PC-3 (cell line): ENCODE measurements around the gene IER3IP1. TPM values are rescaled to one million over a fixed set of nuclear protein-coding genes. Genes with fewer than 3 reads are reported as not detected.

Experiments used
- ATAC-seq: fragments of 200-7000 bp; cut with Tn5 transposase; 2 replicates; pipeline ENCODE4 v1.9.1; 2020; ENCODE audit warnings: mild to moderate bottlenecking, moderate library complexity
- BruUV-seq: library from RNA; stranded (reverse); fragments of 400-500 nt; replicated peaks from 2 replicates; lab custom pipeline; 2021; lab: Mats Ljungman, UMichigan
- CTCF ChIA-PET: fragments of 300-600 bp; sonication (Branson Sonifier 250); formaldehyde crosslinking; loops from one replicate; lab custom pipeline; 2022; ENCODE audit warnings: antibody characterized with exemption; lab: Charles Lee
- POLR2A ChIA-PET: fragments of 300-600 bp; sonication (Branson Sonifier 250); formaldehyde crosslinking; loops from one replicate; lab custom pipeline; 2022; ENCODE audit warnings: antibody characterized with exemption; ENCODE audit not compliant: unreplicated experiment; lab: Charles Lee
- DNase-seq: peaks from one replicate; pipeline ENCODE4 v3.0.0-alpha.2; 2015
- H2AFZ ChIP-seq: fragments of 300-600 bp; sonication (generic); 2 replicates; pipeline ENCODE4 v1.6.0; 2016; ENCODE audit warnings: antibody characterized with exemption, low read length
- H3F3A ChIP-seq: fragments of 300-600 bp; sonication (generic); one replicate; pipeline ENCODE4 v1.6.0; 2017; ENCODE audit warnings: antibody characterized with exemption, low read length, control low read depth, mild to moderate bottlenecking; ENCODE audit not compliant: unreplicated experiment
- H3K27ac ChIP-seq: fragments of 300-600 bp; sonication (generic); 2 replicates; pipeline ENCODE4 v1.5.1; 2016; ENCODE audit warnings: mild to moderate bottlenecking, low read length
- H3K27me3 ChIP-seq: fragments of 300-600 bp; sonication (generic); 2 replicates; pipeline ENCODE4 v1.6.1; 2016; ENCODE audit warnings: low read length, mixed read lengths
- H3K36me3 ChIP-seq: fragments of 300-600 bp; sonication (generic); 2 replicates; pipeline ENCODE4 v1.6.1; 2016; ENCODE audit warnings: low read depth, mixed run types, low read length, mixed read lengths
- H3K4me1 ChIP-seq: fragments of 300-600 bp; sonication (generic); 2 replicates; pipeline ENCODE4 v1.5.1; 2016; ENCODE audit warnings: low read length; ENCODE audit not compliant: insufficient read depth
- H3K4me2 ChIP-seq: fragments of 300-600 bp; sonication (generic); 2 replicates; pipeline ENCODE4 v1.6.0; 2016; ENCODE audit warnings: low read length
- H3K4me3 ChIP-seq: fragments of 300-600 bp; sonication (generic); 2 replicates; pipeline ENCODE4 v1.5.1; 2016; ENCODE audit warnings: mild to moderate bottlenecking, low read length, mixed read lengths
- H3K79me2 ChIP-seq: fragments of 300-600 bp; sonication (generic); 2 replicates; pipeline ENCODE4 v1.6.1; 2017; ENCODE audit warnings: low read length, mixed read lengths
- H3K9ac ChIP-seq: fragments of 300-600 bp; sonication (generic); 2 replicates; pipeline ENCODE4 v1.6.0; 2016; ENCODE audit warnings: mild to moderate bottlenecking, low read length
- H3K9me2 ChIP-seq: fragments of 300-600 bp; sonication (generic); replicated peaks from 2 replicates; pipeline ENCODE4 v1.6.1; 2016; ENCODE audit warnings: mixed run types, low read length, mixed read lengths
- H3K9me3 ChIP-seq: fragments of 300-600 bp; sonication (generic); 2 replicates; pipeline ENCODE4 v1.6.1; 2016; ENCODE audit warnings: low read length, mixed read lengths
- H4K20me1 ChIP-seq: fragments of 300-600 bp; sonication (generic); 2 replicates; pipeline ENCODE4 v1.6.1; 2016; ENCODE audit warnings: low read length, mixed read lengths
- EZH2 ChIP-seq: fragments of 300-600 bp; sonication (generic); IDR thresholded peaks from one replicate; pipeline ENCODE4 v1.6.1; 2017; ENCODE audit warnings: antibody characterized with exemption, mild to moderate bottlenecking, low read length; ENCODE audit not compliant: unreplicated experiment
- EZH2phosphoT487 ChIP-seq: fragments of 300-600 bp; sonication (generic); IDR thresholded peaks from 2 replicates; pipeline ENCODE4 v1.6.1; 2018; ENCODE audit warnings: mild to moderate bottlenecking, antibody characterized with exemption, low read length, borderline replicate concordance
- intact Hi-C: fragments of 100-400 bp; cut with micrococcal nuclease; formaldehyde crosslinking; loops from 2 replicates; pipeline ENCODE4 v1.9.0; 2023
- total RNA-seq: library from RNA; depleted of rRNA; stranded (reverse); fragments of >200 nt; gene quantifications from 2 replicates; pipeline ENCODE4 v1.2.3, GENCODE V29; 2014
- TF ChIP-seq, protein P1 (sequence below): fragments of 300-600 bp; sonication (generic); conservative IDR thresholded peaks from 2 replicates; pipeline ENCODE4 v1.5.1; 2017; ENCODE audit warnings: antibody characterized with exemption, low read depth, mild to moderate bottlenecking, low read length

IER3IP1 gene
- total RNA-seq, 1 experiment from 2014 or later = 23.2 TPM

DNA sequence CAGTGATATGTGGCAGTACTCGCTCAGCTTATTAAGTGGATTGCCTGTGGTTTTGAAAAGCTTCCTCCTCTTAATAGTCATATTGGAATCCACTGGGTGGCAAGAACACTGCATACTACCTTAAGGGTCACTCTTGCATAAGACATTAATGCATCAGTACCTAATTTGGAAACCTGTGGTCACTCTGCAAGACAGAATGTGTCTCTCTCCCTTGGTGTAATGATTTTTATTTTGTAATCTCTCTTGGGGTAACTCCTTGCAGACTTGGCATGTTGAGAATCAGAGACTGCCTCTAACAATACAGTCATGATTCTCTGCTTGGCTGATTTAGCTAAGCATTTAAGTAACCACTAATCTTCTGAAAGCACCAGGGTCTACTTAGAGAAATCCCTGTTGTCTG, 33.0 kb upstream of the IER3IP1 start:
- Histone ChIP-seq H3K9me3 (no peaks in the 10 kb centered on the region), H3K4me3 (no peak overlapping the region), H3F3A (no peaks in the 10 kb centered on the region), H3K79me2 (no peaks in the 10 kb centered on the region), H2AFZ (no peak overlapping the region), H3K36me3 (no peaks in the 10 kb centered on the region), H3K4me2 (no peak overlapping the region), H3K9ac (no peak overlapping the region), H4K20me1 (no peaks in the 10 kb centered on the region), H3K27ac (no peak overlapping the region), H3K9me2 (no peaks in the 10 kb centered on the region), H3K4me1 (no peaks in the 10 kb centered on the region), H3K27me3 (peaks cover 39% of the 10 kb centered on the region)
- no TSS peak for BruUV-seq
- CTCF ChIA-PET = interaction anchor here (0.5 kb wide), 1 partner anchor 90 kb away, joined by 6 read pairs; no protein-coding TSS in a partner anchor
- ATAC-seq (no peak), DNase-seq (no peak)
- intact Hi-C loops = no loop called here
- POLR2A ChIA-PET = no interaction called here
- no peak for TF ChIP-seq EZH2phosphoT487
- no peak for TF ChIP-seq EZH2
- TF ChIP-seq, protein P1, sequence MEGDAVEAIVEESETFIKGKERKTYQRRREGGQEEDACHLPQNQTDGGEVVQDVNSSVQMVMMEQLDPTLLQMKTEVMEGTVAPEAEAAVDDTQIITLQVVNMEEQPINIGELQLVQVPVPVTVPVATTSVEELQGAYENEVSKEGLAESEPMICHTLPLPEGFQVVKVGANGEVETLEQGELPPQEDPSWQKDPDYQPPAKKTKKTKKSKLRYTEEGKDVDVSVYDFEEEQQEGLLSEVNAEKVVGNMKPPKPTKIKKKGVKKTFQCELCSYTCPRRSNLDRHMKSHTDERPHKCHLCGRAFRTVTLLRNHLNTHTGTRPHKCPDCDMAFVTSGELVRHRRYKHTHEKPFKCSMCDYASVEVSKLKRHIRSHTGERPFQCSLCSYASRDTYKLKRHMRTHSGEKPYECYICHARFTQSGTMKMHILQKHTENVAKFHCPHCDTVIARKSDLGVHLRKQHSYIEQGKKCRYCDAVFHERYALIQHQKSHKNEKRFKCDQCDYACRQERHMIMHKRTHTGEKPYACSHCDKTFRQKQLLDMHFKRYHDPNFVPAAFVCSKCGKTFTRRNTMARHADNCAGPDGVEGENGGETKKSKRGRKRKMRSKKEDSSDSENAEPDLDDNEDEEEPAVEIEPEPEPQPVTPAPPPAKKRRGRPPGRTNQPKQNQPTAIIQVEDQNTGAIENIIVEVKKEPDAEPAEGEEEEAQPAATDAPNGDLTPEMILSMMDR = no peak

DNA sequence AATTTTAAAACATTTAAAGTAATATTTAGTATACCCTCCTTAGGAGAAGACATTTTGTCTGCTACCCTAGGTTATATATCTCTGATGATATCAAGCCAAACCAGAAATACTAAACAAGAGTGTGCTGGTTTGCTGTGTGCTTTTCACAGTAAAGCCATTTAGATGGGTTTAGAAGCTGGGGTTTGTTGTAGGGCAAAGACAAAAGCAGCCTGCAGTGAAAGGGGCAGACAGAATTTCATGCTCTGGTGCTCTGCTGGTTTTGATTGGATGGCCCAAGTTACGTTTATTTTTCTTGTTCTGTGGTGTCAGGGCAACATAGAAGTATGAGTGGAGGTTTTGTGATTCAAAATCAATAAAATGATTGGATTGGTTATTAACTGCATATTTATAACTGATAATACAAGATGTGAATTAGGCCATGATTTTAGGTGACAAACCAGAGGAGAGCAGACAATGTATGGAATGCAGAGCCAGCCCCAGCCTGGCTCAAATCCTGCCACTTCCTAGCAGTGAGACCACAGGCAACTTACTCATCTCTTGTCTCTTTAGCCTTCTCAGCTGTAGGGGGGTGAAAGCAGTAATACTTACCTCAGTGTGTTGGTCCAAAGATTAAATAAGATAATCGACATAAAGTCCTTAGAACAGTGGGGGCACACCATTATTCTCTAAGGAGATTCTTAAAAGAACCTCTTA, 30.9 kb upstream of the IER3IP1 start:
- no peaks in the 10 kb centered on the region for H3F3A ChIP-seq
- no peak for ATAC-seq

More for the DNA sequence above, 30.9 kb upstream of the IER3IP1 start:
- Histone ChIP-seq H2AFZ (no peak overlapping the region), H3K9ac (no peak overlapping the region), H3K27ac (no peak overlapping the region), H3K4me2 (no peak overlapping the region), H3K36me3 (no peaks in the 10 kb centered on the region), H3K9me3 (no peaks in the 10 kb centered on the region), H3K79me2 (no peaks in the 10 kb centered on the region), H3K27me3 (peaks cover 30% of the 10 kb centered on the region), H3K9me2 (no peaks in the 10 kb centered on the region), H3K4me1 (no peaks in the 10 kb centered on the region), H3K4me3 (no peak overlapping the region), H4K20me1 (no peaks in the 10 kb centered on the region)
- CTCF ChIA-PET = no interaction called here
- no TSS peak for BruUV-seq
- TF ChIP-seq EZH2phosphoT487 (no peak), EZH2 (no peak)
- TF ChIP-seq, protein P1 = no peak
- intact Hi-C loops = no loop called here
- no peak for DNase-seq
- POLR2A ChIA-PET = no interaction called here
